Measurements from ENCODE around the gene WIPF3.
"Not testable (repeated sequence)": the region's sequence is repeated elsewhere in the genome, so short reads cannot be mapped to it uniquely, and the experiment has no call there.

WIPF3 gene

DNA sequence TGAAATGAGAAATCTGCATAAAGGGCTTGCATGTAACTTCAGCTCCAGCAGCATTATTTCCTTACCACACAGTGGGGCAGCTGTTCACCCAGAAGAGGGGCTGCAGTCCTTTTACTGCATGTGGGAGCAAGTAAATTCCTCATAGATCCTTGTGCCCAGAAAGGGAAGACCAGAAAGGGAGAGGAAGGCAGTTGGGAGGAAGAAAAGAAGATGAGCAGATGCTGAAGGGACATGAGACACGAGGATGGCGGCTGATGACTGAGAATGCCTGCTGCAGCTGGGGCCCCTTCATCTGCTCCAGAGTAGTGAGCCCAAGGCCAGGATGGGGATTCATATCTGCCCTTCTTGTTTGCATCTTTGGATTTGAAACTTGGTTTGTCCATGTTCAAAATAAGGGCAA, 80.5 kb downstream of the WIPF3 start:
- Histone ChIP-seq H3K4me3 (ENCODE audit: low read depth, low read length) (no peak overlapping the region), H3K36me3 (ENCODE audit: control insufficient read depth, insufficient read depth, low read length) (peaks cover 8% of the 10 kb centered on the region), H3K9ac (ENCODE audit: low read depth, low read length) (no peak overlapping the region), H3K4me1 (ENCODE audit: control insufficient read depth, insufficient read depth, low read length) (peaks cover 21% of the 10 kb centered on the region), H3K9me3 (ENCODE audit: control insufficient read depth, insufficient read depth, low read length) (no peaks in the 10 kb centered on the region), H3K27me3 (ENCODE audit: control insufficient read depth, insufficient read depth, low read length) (peaks cover 2% of the 10 kb centered on the region)

GRCh38 chr7:29888006-29888405, 81.7 kb downstream of the WIPF3 start:
- Histone ChIP-seq H3K36me3 (ENCODE audit: control insufficient read depth, insufficient read depth, low read length) (peaks cover 9% of the 10 kb centered on the region), H3K4me3 (ENCODE audit: low read depth, low read length) (no peak overlapping the region), H3K4me1 (ENCODE audit: control insufficient read depth, insufficient read depth, low read length) (peaks cover 9% of the 10 kb centered on the region), H3K9ac (ENCODE audit: low read depth, low read length) (no peak overlapping the region), H3K27me3 (ENCODE audit: control insufficient read depth, insufficient read depth, low read length) (no peaks in the 10 kb centered on the region), H3K9me3 (ENCODE audit: control insufficient read depth, insufficient read depth, low read length) (no peaks in the 10 kb centered on the region)

- Histone ChIP-seq H3K9ac (ENCODE audit: low read depth, low read length) (no peak overlapping the region), H3K36me3 (ENCODE audit: control insufficient read depth, insufficient read depth, low read length) (peaks cover 9% of the 10 kb centered on the region), H3K9me3 (ENCODE audit: control insufficient read depth, insufficient read depth, low read length) (no peaks in the 10 kb centered on the region), H3K4me1 (ENCODE audit: control insufficient read depth, insufficient read depth, low read length) (peaks cover 3% of the 10 kb centered on the region), H3K4me3 (ENCODE audit: low read depth, low read length) (no peak overlapping the region), H3K27me3 (ENCODE audit: control insufficient read depth, insufficient read depth, low read length) (no peaks in the 10 kb centered on the region)
Measured at GRCh38 chr7:29889288-29889687, 83.0 kb downstream of the WIPF3 start.

GRCh38 chr7:29890251-29890650, 83.9 kb downstream of the WIPF3 start:
- Histone ChIP-seq H3K4me3 (ENCODE audit: low read depth, low read length) (no peak overlapping the region), H3K4me1 (ENCODE audit: control insufficient read depth, insufficient read depth, low read length) (no peaks in the 10 kb centered on the region), H3K9me3 (ENCODE audit: control insufficient read depth, insufficient read depth, low read length) (no peaks in the 10 kb centered on the region), H3K9ac (ENCODE audit: low read depth, low read length) (no peak overlapping the region), H3K27me3 (ENCODE audit: control insufficient read depth, insufficient read depth, low read length) (no peaks in the 10 kb centered on the region), H3K36me3 (ENCODE audit: control insufficient read depth, insufficient read depth, low read length) (peaks cover 9% of the 10 kb centered on the region)

DNA sequence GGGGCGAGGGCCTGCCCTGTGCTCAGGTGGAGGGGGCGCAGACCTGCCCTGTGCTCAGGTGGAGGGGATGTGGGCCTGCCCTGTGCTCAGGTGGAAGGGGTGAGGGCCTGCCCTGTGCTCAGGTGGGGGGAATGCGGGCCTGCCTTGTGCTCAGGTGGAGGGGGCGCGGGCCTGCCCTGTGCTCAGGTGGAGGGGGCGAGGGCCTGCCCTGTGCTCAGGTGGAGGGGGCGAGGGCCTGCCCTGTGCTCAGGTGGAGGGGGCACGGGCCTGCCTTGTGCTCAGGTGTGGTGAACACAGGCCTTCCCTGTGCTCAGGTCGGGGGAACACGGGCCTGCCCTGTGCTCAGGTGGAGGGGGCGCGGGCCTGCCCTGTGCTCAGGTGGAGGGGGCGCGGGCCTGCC, 84.5 kb downstream of the WIPF3 start:
- H3K9me3 ChIP-seq (ENCODE audit: control insufficient read depth, insufficient read depth, low read length); H3K36me3 ChIP-seq (ENCODE audit: control insufficient read depth, insufficient read depth, low read length); H3K4me1 ChIP-seq (ENCODE audit: control insufficient read depth, insufficient read depth, low read length); H3K27me3 ChIP-seq (ENCODE audit: control insufficient read depth, insufficient read depth, low read length); H3K9ac ChIP-seq (ENCODE audit: low read depth, low read length); H3K4me3 ChIP-seq (ENCODE audit: low read depth, low read length): not testable (repeated sequence)

- peaks cover 9% of the 10 kb centered on the region for H3K36me3 ChIP-seq (ENCODE audit: control insufficient read depth, insufficient read depth, low read length)
- no peaks in the 10 kb centered on the region for H3K4me1 ChIP-seq (ENCODE audit: control insufficient read depth, insufficient read depth, low read length)
Measured at GRCh38 chr7:29891766-29892165, 85.5 kb downstream of the WIPF3 start.

DNA sequence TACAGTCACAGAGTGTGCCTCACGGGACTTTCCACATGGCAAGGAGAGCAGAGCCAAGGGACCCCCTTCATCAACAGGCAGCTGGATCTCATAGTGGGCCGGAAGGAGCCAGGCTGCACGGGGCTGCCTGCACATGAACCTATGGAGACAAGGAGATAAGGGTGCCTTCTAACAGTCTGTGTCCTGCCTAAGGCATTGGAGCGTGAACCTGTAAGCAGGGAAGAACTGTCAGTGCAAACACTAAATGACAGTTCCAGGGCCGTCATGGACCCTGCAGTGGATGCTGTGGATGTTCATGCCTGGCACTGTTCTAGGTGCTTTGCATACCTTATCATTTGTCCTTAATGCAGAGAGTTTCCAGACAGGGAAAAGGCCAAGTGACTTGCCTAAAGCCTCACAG, 85.9 kb downstream of the WIPF3 start:
- H3K9ac ChIP-seq (ENCODE audit: low read depth, low read length) = no peak overlapping the region
- no peaks in the 10 kb centered on the region for H3K9me3 ChIP-seq (ENCODE audit: control insufficient read depth, insufficient read depth, low read length)
- H3K27me3 ChIP-seq (ENCODE audit: control insufficient read depth, insufficient read depth, low read length) = no peaks in the 10 kb centered on the region
- peaks cover 9% of the 10 kb centered on the region for H3K36me3 ChIP-seq (ENCODE audit: control insufficient read depth, insufficient read depth, low read length)
- H3K4me1 ChIP-seq (ENCODE audit: control insufficient read depth, insufficient read depth, low read length) = no peaks in the 10 kb centered on the region
- no peak overlapping the region for H3K4me3 ChIP-seq (ENCODE audit: low read depth, low read length)

More at GRCh38 chr7:29891766-29892165, 85.5 kb downstream of the WIPF3 start:
- Histone ChIP-seq H3K4me3 (ENCODE audit: low read depth, low read length) (no peak overlapping the region), H3K27me3 (ENCODE audit: control insufficient read depth, insufficient read depth, low read length) (no peaks in the 10 kb centered on the region), H3K9ac (ENCODE audit: low read depth, low read length) (no peak overlapping the region), H3K9me3 (ENCODE audit: control insufficient read depth, insufficient read depth, low read length) (no peaks in the 10 kb centered on the region)

DNA sequence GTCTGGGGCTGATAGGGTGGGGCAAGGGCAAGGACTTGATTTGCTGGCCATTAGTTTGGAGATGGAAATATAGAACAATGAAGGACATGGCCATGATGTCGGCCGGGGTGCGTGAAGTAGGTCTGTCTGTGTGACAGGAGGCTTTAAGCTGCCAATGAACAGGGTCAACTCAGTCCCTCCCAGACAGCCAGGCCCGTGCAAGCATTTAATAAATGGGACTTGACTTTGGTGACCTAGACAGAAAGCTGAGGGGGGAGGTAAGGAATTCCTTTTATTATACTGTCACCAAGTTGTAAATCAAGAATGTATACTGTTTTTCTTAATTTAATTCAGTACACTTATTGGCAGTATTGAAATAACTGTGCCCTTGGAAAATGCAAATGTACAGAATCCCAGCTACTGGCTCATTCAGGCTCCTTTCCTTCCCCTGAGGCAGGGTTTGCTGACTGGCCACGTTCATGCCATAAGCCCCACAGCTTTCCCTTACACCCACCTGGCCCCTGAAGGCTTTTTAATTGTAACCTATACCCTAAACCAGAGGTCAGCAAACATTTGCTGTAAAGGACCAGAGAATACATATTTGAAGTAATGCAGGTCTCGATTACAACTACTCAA, 87.2 kb downstream of the WIPF3 start:
- Histone ChIP-seq H3K9ac (ENCODE audit: low read depth, low read length) (no peak overlapping the region), H3K36me3 (ENCODE audit: control insufficient read depth, insufficient read depth, low read length) (peaks cover 9% of the 10 kb centered on the region), H3K9me3 (ENCODE audit: control insufficient read depth, insufficient read depth, low read length) (no peaks in the 10 kb centered on the region), H3K4me3 (ENCODE audit: low read depth, low read length) (no peak overlapping the region), H3K27me3 (ENCODE audit: control insufficient read depth, insufficient read depth, low read length) (no peaks in the 10 kb centered on the region), H3K4me1 (ENCODE audit: control insufficient read depth, insufficient read depth, low read length) (no peaks in the 10 kb centered on the region)

DNA sequence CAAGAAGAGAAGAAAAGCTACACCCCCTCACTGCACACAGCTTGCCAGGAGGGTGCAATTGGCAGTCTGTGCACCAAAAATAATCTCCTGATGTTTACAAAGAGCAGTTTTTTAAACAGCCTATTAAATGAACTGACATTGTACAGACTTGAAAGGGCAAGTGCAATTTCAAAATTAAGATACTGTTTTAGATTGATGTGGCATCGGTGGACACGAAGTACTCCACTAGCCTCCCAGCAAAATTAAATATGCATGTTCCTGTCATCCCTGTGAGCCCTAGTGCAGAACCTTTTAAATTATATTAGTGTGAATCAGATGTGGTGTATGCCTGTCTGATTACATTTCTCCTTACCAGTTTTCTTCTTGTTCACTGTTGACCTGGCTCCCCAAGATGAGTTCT, 87.9 kb downstream of the WIPF3 start:
- Histone ChIP-seq H3K36me3 (ENCODE audit: control insufficient read depth, insufficient read depth, low read length) (peaks cover 9% of the 10 kb centered on the region), H3K9me3 (ENCODE audit: control insufficient read depth, insufficient read depth, low read length) (no peaks in the 10 kb centered on the region), H3K4me1 (ENCODE audit: control insufficient read depth, insufficient read depth, low read length) (no peaks in the 10 kb centered on the region), H3K9ac (ENCODE audit: low read depth, low read length) (no peak overlapping the region), H3K4me3 (ENCODE audit: low read depth, low read length) (no peak overlapping the region), H3K27me3 (ENCODE audit: control insufficient read depth, insufficient read depth, low read length) (no peaks in the 10 kb centered on the region)

GRCh38 chr7:29895559-29895958, 89.3 kb downstream of the WIPF3 start:
- Histone ChIP-seq H3K9ac (ENCODE audit: low read depth, low read length) (no peak overlapping the region), H3K36me3 (ENCODE audit: control insufficient read depth, insufficient read depth, low read length) (peaks cover 4% of the 10 kb centered on the region), H3K4me1 (ENCODE audit: control insufficient read depth, insufficient read depth, low read length) (no peaks in the 10 kb centered on the region), H3K9me3 (ENCODE audit: control insufficient read depth, insufficient read depth, low read length) (no peaks in the 10 kb centered on the region), H3K27me3 (ENCODE audit: control insufficient read depth, insufficient read depth, low read length) (no peaks in the 10 kb centered on the region), H3K4me3 (ENCODE audit: low read depth, low read length) (no peak overlapping the region)

DNA sequence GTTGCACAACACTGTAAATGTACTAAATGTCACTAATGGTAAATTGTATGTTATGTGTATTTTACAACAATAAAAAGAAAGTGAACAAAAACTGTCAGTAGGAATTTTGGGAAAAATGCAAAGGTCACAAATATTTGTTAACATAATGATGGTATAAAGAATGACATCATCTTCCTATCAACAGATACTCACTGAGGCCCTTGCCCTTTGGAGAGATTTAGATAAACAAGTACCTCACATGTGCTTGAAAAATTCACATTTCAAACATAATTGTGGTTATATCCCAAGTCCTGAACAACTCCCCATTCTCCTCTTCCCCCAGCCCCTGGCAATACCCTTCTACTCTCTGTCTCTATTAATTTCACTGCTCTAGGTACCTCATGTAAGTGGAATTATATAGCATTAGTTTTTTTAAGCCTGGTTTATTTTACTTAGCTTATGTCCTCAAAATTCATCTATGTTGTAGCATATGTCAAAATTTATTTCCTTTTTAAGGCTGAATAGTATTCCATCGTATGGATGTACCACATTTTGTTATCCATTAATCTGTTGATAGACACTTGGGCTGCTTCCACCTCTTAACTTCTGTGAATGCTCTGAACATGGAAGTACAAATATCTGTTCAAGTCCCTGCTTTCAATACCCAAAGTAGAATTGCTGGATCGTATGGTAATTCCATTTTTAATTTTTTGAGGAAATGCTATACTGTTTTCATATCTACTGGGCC, 90.5 kb downstream of the WIPF3 start:
- H3K4me1 ChIP-seq (ENCODE audit: control insufficient read depth, insufficient read depth, low read length) = no peaks in the 10 kb centered on the region
- no peaks in the 10 kb centered on the region for H3K9me3 ChIP-seq (ENCODE audit: control insufficient read depth, insufficient read depth, low read length)
- peaks cover under 1% of the 10 kb centered on the region for H3K36me3 ChIP-seq (ENCODE audit: control insufficient read depth, insufficient read depth, low read length)
- H3K27me3 ChIP-seq (ENCODE audit: control insufficient read depth, insufficient read depth, low read length) = no peaks in the 10 kb centered on the region
- no peak overlapping the region for H3K9ac ChIP-seq (ENCODE audit: low read depth, low read length)
- H3K4me3 ChIP-seq (ENCODE audit: low read depth, low read length) = no peak overlapping the region

DNA sequence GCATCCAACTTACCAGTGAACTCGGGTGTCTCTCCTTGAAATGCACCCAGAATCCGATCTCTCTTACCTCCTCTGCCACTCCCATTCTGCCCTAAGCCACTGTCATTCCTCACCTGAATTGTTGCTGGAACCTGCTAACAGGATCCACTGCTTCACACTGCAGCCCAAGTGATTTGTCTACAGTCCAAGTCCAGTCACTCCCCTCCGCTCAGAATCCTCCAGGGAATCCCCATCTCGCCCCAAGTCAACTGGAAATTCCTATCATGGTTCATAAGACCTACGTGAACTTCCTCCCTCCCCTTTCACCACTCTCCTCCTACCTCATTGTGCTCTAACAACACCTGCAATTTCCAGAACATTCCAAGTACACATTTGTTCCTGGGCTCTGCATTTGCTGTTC, 92.0 kb downstream of the WIPF3 start:
- Histone ChIP-seq H3K36me3 (ENCODE audit: control insufficient read depth, insufficient read depth, low read length) (no peaks in the 10 kb centered on the region), H3K4me3 (ENCODE audit: low read depth, low read length) (no peak overlapping the region), H3K4me1 (ENCODE audit: control insufficient read depth, insufficient read depth, low read length) (no peaks in the 10 kb centered on the region), H3K9me3 (ENCODE audit: control insufficient read depth, insufficient read depth, low read length) (no peaks in the 10 kb centered on the region), H3K27me3 (ENCODE audit: control insufficient read depth, insufficient read depth, low read length) (no peaks in the 10 kb centered on the region), H3K9ac (ENCODE audit: low read depth, low read length) (no peak overlapping the region)
